DOHH2 (cell line): ENCODE results near the gene ANKRD42.

ENCODE experiments used
- H3F3A ChIP-seq: fragments of 200-600 bp; sonication (generic), shearing (Covaris generic); 2 replicates; pipeline ENCODE4 v1.6.0; 2016; ENCODE audit warnings: antibody characterized with exemption, mild to moderate bottlenecking; ENCODE audit not compliant: control insufficient read depth, insufficient read depth
- H3K27ac ChIP-seq: fragments of 200-600 bp; sonication (generic); 2 replicates; pipeline ENCODE4 v1.5.1; 2014; ENCODE audit warnings: low read depth, mild to moderate bottlenecking, low read length, moderate library complexity
- H3K27me3 ChIP-seq: fragments of 200-600 bp; sonication (generic); 2 replicates; pipeline ENCODE4 v1.6.1; 2014; ENCODE audit warnings: mild to moderate bottlenecking, low read length, mixed read lengths; ENCODE audit not compliant: control insufficient read depth
- H3K36me3 ChIP-seq: fragments of 200-600 bp; sonication (generic); 2 replicates; pipeline ENCODE4 v1.6.1; 2014; ENCODE audit warnings: mild to moderate bottlenecking, low read length, moderate library complexity, mixed read lengths; ENCODE audit not compliant: control insufficient read depth
- H3K4me1 ChIP-seq: fragments of 200-600 bp; sonication (generic); 2 replicates; pipeline ENCODE4 v1.6.1; 2014; ENCODE audit warnings: mild to moderate bottlenecking, low read length, mixed read lengths; ENCODE audit not compliant: control insufficient read depth
- H3K4me2 ChIP-seq: fragments of 200-600 bp; sonication (generic); 2 replicates; pipeline ENCODE4 v1.6.0; 2014; ENCODE audit warnings: mild to moderate bottlenecking, low read length, moderate library complexity
- H3K4me3 ChIP-seq: fragments of 200-600 bp; sonication (generic); 2 replicates; pipeline ENCODE4 v1.5.1; 2014; ENCODE audit warnings: mild to moderate bottlenecking, low read length, mixed read lengths
- H3K79me2 ChIP-seq: fragments of 200-600 bp; sonication (generic); 2 replicates; pipeline ENCODE4 v1.6.1; 2014; ENCODE audit warnings: mild to moderate bottlenecking, low read length, mixed read lengths; ENCODE audit not compliant: control insufficient read depth
- H3K9me2 ChIP-seq: fragments of 200-600 bp; sonication (generic); replicated peaks from 2 replicates; pipeline ENCODE4 v1.6.1; 2014; ENCODE audit warnings: mild to moderate bottlenecking, low read length, mixed read lengths; ENCODE audit not compliant: control insufficient read depth
- H3K9me3 ChIP-seq: fragments of 200-600 bp; sonication (generic); 2 replicates; pipeline ENCODE4 v1.6.1; 2014; ENCODE audit warnings: antibody characterized with exemption, low read length, mixed read lengths; ENCODE audit not compliant: control insufficient read depth, insufficient read depth
- H4K20me1 ChIP-seq: fragments of 200-600 bp; sonication (generic); 2 replicates; pipeline ENCODE4 v1.6.0; 2014; ENCODE audit warnings: low read depth, mild to moderate bottlenecking, antibody characterized with exemption, low read length, moderate library complexity; ENCODE audit not compliant: control insufficient read depth, insufficient read depth
- CTCF ChIP-seq: fragments of 200-600 bp; sonication (generic); IDR thresholded peaks from one replicate; pipeline ENCODE4 v1.5.1; 2014; ENCODE audit warnings: antibody characterized with exemption, mild to moderate bottlenecking, low read depth, low read length; ENCODE audit not compliant: poor library complexity, severe bottlenecking
- EZH2phosphoT487 ChIP-seq: fragments of 200-600 bp; sonication (generic); IDR thresholded peaks from 2 replicates; pipeline ENCODE4 v1.6.1; 2017; ENCODE audit warnings: borderline replicate concordance, mild to moderate bottlenecking, antibody characterized with exemption, low read length, moderate library complexity, mixed read lengths

The ANKRD42 gene

GRCh38 chr11:83223457-83223856 lies 29.9 kb downstream of the ANKRD42 start:
- Histone ChIP-seq H3K4me3 (no peak overlapping the region), H4K20me1 (no peaks in the 10 kb centered on the region), H3K4me1 (no peaks in the 10 kb centered on the region), H3K9me3 (no peaks in the 10 kb centered on the region), H3F3A (no peaks in the 10 kb centered on the region), H3K27ac (no peak overlapping the region), H3K4me2 (no peak overlapping the region), H3K27me3 (no peaks in the 10 kb centered on the region), H3K36me3 (no peaks in the 10 kb centered on the region), H3K79me2 (no peaks in the 10 kb centered on the region), H3K9me2 (no peaks in the 10 kb centered on the region)
- no peak for TF ChIP-seq EZH2phosphoT487
- no peak for TF ChIP-seq CTCF

DNA sequence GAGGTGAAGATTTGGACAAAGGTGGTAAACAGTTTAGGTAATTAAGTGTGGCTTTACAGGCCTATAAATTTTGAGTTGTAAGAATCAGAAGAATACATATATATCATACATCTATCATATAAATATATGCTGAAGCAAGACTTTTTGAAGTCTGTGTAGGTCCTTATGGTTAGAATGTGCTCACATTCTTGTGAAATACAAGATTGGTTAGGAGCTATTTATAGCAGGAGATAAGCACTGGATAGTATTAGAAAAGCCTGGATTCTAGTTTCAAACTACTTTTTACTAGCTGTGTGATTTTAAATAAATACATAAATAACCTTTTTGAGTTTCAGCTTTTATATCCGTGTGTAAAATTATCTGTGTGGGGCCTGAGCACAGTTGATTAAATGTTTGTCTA lies 42.3 kb downstream of the ANKRD42 start:
- Histone ChIP-seq H3K4me2 (no peak overlapping the region), H3K79me2 (no peaks in the 10 kb centered on the region), H3K27ac (no peak overlapping the region), H3K9me3 (no peaks in the 10 kb centered on the region), H3F3A (no peaks in the 10 kb centered on the region), H3K27me3 (no peaks in the 10 kb centered on the region), H3K9me2 (no peaks in the 10 kb centered on the region), H4K20me1 (no peaks in the 10 kb centered on the region), H3K4me3 (no peak overlapping the region), H3K4me1 (no peaks in the 10 kb centered on the region), H3K36me3 (no peaks in the 10 kb centered on the region)
- TF ChIP-seq CTCF (no peak), EZH2phosphoT487 (no peak)

DNA sequence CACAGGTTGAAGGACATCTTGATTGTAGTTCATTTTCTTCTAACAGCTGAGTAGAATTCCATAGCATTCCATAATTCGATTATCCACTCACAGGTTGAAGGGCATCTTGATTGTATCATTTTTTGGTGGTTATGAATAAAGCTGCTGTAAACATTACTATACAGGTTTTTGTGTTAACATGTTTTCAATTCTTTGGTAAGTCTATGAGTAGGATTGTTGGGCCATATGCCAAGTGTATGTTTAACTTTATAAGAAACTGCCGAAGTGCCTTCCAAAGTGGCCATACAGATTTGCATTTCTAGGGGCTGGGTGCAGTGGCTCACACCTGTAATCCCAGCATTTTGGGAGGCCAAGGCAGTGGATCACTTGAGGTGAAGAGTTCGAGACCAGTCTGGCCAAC lies 44.6 kb downstream of the ANKRD42 start:
- Histone ChIP-seq H3K27ac (no peak overlapping the region), H4K20me1 (no peaks in the 10 kb centered on the region), H3K36me3 (no peaks in the 10 kb centered on the region), H3K4me3 (no peak overlapping the region), H3K4me1 (no peaks in the 10 kb centered on the region), H3K9me2 (no peaks in the 10 kb centered on the region), H3K27me3 (no peaks in the 10 kb centered on the region), H3K4me2 (no peak overlapping the region), H3K79me2 (no peaks in the 10 kb centered on the region), H3K9me3 (no peaks in the 10 kb centered on the region), H3F3A (no peaks in the 10 kb centered on the region)
- TF ChIP-seq CTCF (no peak), EZH2phosphoT487 (no peak)
